HK-2 (cell line): ENCODE results near the gene FSTL5.

ENCODE experiments used
- DNase-seq: peaks from one replicate; pipeline ENCODE4 v3.0.0-alpha.2; 2018; ENCODE audit not compliant: unreplicated experiment

The FSTL5 gene

GRCh38 chr4:161336016-161336530, 827.7 kb downstream of the FSTL5 start:
- no peak for DNase-seq
